Middle frontal gyrus (tissue), 1 donor: Measurements from ENCODE around the gene CEND1.

Experiments
- DNase-seq: peaks from one replicate; pipeline ENCODE4 v3.0.0-alpha.2; 2015; ENCODE audit warnings: low spot score; ENCODE audit errors: extremely low spot score

CEND1 gene

DNA sequence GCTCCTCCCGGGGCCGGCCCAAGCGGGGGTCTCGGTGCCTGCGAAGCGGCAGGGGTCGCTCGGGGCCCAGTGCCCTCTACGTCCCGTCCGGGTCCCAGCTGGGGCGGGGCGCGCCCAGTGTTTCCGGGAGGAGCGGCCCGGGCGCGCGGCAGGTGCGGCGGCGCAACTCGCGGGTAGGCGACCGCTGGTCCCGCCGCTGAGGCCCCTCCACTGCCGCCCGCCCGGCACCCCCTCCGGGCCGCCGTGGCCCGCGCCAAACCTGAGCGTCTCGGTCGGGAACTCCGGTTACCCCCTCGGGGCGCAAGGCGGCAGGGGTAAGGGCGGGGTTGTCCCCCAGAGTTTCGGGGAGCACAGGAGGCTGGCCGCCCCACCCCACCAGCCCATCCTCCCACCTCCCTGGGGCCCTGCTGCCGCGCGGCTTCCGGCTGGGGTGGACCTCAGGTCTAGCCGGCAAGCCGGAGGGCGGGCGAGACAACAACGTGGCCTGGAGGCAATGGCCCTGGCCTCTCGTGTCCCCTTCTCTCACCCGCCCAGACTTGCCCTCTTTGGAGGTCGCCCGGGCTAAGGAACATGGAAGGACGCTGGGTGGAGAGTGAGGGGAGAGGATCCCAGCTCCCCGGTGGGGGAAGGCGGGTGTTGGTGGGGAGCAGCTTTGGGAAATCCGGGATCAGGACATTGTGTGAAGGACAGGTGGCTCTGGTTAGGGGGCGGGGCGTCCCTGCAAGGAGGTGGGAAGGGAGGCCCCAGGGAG lies 37.4 kb upstream of the CEND1 start:
- DNase-seq: no peak

DNA sequence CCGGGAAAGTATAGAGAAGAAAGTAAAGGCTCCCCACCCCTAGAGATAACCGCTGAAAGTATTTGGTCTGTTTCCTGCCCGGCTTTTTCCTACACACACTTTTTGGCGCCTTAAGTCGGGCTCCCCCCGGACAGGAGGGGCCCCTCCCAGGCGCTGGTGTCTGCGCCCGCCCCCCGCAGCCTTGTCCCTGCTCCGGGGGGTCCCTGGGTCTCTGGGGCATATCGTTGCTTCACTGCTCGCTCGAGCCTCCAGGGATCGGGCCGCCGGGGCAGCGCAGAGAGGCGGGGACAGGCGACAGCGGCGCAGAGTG lies 36.9 kb upstream of the CEND1 start:
- DNase-seq: no peak

- DNase-seq: no peak
Observed at GRCh38 chr11:826227-826621, 36.3 kb upstream of the CEND1 start.

GRCh38 chr11:825366-826226 lies 35.7 kb upstream of the CEND1 start:
- no peak for DNase-seq

GRCh38 chr11:824942-825341 lies 35.1 kb upstream of the CEND1 start:
- DNase-seq: no peak

DNA sequence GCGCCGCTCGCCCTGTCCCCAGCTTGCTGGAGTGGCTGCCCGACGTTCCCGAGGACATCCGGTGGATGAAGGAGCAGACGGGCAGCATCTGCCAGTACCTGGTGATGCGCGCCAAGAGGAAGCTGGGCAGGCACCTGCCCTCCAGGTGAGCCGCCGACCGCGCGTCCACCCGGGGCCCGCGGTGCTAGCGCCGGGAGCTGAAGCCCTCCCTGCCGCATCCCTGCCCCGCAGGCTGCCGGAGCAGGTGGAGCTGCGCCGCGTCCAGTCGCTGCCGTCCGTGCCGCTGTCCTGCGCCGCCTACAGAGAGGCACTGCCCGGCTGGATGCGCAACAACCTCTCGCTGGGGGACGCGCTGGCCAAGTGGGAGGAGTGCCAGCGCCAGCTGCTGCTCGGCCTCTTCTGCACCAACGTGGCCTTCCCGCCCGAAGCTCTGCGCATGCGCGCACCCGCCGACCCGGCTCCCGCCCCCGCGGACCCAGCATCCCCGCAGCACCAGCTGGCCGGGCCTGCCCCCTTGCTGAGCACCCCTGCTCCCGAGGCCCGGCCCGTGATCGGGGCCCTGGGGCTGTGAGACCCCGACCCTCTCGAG lies 34.5 kb upstream of the CEND1 start:
- peak; percentile 33 for DNase-seq

DNA sequence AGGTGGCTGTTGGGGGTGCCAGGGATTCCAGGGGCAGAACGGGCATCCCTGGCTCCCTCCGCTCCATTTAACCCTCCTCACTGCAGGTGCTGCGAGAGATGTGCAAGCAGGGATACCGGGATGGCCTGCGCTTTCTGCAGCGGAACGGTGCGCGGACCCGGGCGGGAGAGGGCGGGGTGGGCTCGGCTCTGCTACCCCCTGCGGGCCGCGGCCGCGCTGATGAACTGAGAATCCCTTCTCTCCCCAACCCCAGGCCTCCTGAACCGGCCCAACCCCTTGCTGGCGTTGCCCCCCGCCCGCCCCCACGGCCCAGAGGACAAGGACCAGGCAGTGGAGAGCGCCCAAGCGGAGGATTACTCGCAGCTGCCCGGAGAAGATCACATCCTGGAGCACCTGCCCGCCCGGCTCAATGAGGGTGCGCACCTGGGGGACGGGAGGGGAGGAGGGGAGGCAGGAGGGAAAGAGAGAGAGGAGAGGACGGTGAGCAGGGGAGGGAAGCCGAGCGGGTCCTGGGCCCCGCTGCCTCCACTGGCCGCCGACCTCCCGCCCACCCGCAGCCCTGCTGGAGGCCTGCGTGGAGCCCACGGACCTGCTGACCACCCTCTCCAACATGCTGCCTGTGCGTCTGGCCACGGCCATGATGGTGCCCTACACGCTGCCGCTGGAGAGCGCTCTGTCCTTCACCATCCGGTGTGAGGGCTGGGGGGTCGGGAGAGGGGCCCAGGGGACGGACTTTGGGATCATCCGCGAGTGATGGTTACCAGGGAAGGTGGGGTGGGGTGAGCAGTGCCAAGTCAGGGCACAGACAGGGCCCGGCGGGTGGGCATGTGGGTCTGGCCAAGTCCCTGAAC lies 33.8 kb upstream of the CEND1 start:
- no peak for DNase-seq

DNA sequence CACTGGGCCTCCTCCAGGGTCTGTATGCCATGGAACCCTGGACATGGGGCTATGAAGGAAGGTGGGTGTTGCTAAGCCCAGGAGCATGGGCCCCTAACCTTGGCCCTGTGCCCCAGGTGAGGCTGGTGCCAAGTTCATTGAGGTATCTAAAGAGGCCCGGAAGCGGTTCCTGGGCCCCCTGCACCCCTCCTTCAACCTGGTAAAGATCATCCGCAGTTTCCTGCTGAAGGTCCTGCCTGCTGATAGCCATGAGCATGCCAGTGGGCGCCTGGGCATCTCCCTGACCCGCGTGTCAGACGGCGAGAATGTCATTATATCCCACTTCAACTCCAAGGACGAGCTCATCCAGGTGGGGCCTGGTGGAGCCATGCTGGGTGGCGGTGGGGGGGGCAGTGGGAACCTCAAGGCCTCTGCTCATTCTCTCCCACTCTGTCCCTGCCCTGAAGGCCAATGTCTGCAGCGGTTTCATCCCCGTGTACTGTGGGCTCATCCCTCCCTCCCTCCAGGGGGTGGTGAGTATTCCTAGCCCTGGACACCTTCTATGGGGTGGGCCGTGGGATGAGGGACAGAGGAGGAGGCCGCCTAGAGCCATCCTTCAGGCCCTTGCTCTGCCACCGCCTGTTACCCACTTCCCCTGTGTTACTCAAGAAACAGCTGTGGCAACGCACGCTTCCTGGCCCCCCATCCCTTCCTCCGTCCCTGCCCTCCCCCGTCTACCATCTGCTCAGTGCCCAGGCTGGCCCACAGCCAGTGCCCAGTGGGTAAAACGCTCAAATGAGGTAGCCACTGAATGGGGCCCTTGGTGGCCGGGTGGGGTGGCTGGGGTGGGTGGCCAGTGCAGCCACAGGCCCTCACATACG lies 31.9 kb upstream of the CEND1 start:
- no peak for DNase-seq

DNA sequence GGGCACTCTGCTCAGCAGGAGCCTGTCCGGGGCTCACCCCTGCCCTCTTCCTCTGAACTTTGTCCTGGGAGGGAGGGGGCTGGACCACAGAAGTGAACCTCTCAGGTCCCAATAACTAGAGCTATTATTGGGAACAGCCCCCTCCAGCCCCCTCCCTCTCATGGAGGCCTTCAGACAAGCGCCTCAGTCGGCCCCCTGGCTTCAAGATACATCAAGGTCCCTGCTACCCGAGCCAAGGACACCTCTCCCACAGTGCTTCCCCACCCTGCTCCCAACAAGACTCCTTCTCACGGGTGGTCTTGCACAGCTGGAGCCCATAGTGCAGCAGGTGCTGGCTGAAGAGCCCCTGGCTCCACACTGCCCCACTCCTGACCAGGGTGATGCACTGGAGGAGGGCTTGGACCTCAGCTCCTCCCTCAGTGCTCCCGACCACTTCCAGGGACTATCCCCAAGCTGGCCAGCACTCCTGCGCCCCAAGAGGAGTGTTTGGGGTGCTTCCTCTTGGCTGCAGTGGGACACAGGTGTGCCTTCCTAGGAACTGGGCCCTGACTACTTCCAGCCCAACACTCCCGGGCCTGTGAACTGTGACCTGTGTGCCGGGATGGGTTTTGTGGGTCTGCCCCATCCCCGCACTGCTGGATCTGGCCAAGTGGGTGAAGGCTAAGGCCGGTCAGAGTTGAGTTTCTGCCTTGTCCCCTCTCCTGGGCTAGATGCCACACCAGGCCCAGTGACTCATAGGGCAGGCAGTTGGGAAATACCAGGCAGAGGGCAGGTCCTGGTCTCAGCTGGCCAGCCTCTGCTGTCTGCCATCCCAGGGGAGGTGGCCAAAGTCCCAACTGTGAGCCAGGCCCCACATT lies 31.0 kb upstream of the CEND1 start:
- no peak for DNase-seq

DNA sequence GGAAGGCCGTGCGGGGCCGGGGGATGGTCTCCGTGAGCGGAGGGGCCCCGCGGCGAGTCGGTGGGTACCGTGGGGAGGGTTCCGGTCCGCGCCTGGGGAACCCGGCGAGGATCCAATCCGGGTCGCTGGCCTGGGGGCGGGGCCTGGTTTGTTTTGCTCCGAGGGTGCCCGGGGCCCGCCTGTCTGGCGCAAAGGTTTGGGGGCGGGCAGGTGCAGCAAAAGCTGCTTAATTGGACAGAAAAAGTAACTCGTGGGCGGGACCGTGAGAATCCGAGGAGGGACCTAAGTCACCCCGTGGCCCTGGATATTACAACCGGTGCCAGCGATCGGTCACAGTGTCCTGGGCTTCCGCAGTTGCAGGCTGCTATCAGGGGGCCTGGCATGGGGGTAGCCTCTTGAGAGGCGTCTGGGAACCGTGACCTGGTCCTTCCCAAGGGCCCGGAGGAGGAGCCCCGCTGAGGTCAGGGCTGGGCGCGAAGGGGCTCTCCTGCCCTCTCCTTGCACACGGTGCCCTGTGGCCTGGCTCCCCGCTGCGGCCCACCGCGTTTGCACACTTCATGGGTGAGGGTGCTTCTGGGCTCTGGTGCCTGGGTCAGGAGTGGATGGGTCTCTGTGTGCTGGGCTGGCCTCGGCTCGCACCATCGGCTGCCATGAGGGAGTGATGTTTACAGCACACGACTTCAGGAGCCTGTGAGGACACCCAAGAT lies 30.2 kb upstream of the CEND1 start:
- no peak for DNase-seq

DNA sequence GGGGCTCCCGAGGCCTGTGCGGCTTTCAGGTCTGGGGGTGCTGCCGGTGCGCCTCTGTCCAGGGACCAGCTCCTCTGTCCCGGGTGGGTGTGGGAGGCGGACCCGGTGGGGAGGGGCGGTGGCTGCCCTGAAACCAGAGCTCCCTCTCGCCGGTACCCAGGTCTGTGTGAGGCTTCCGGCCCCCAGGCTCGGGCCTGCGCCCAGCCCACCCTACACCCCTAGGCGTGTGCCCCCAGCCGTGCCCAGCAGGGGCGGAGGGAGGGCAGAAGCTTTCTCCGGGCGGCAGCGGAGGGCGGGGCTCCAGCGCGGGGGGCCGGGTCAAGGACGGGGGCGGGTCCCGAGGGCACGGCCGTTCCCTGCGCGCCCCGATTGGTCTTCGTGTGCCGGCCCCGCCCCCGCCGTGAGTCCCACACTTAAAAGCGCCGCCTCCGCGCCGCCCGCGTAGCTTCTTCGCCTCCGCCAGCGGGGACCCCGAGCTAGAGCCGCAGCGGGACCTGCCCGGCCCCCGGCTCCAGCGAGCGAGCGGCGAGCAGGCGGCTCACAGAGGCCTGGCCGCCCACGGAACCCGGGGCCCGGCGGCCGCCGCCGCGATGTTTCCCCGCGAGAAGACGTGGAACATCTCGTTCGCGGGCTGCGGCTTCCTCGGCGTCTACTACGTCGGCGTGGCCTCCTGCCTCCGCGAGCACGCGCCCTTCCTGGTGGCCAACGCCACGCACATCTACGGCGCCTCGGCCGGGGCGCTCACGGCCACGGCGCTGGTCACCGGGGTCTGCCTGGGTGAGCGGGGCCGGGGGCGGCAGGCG lies 29.4 kb upstream of the CEND1 start:
- peak; percentile 84 for DNase-seq

DNA sequence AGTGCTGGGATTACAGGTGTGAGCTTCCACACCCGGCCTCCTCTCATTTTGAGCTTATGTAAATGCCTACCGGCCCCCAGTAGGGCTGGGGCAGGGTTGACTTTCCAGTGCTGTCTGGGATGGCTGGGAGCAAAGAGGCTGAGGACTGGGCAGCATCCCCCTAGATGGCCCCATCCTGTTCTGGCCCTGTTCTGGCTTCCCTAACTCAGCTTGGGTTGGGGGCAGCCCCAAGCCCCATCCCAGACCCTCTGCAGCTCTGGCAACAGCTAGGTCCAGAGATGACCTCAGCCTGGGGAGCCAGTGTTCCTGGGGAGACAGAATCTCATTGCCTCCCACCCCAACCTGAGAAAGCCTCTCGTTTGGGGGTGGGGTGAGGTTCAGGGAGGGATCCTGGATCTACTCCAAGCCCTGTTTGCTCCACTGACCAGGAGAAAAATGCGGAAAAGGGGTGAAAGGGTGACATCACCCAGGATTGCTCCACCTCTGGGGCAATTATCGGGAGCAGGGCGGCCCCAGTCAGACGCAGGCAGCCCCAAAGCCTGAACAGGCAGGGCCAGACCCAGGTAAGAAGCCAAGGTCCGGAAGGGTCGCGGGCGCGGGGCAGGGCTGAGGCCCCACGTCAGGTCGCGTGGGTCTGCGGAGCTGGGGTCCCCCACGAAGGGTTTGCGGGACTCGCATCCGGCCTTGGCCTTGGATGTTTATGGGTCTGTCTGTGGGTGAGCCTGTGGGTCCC lies 28.7 kb upstream of the CEND1 start, which contains the start of gene PNPLA2:
Gene PNPLA2, plus strand, starts transcription at position 519 of the 733 bp plus-strand sequence. CDS start 805 bp downstream, outside the sequence.
- DNase-seq: no peak

- DNase-seq: no peak
Observed at GRCh38 chr11:816433-816779, 26.5 kb upstream of the CEND1 start.

GRCh38 chr11:815675-816432 lies 26.0 kb upstream of the CEND1 start:
- no peak for DNase-seq

DNA sequence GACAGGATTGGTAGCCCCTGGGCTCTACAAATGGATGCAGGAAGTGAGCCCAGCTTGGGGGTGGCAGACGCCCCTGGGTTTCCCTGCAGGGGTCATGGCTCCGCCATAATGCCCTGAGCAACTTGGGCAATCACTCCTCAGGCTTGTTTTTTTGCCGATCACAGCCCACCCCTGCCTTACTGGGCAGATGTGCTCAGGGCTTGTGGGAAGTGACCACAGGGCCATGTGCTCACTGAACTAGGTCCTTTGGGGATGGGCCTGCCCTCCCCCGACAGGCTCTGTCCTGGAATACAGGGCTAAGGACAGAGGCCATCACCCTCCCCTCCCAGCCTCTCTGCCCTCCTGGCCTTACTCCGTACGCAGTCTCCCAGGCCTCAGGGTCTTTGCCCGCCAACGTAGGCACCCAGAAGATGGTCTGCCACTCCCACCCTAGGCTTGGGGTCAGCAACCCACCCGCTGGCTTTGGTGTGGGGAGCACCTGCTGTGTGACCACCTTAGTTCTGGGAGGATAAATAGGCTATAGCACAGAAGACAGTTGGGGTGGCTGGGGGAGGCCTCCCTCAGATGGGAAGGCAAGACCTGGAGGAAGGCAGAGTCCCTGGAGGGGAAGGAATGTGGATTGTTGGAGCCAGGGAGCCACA lies 23.7 kb upstream of the CEND1 start:
- no peak for DNase-seq

DNA sequence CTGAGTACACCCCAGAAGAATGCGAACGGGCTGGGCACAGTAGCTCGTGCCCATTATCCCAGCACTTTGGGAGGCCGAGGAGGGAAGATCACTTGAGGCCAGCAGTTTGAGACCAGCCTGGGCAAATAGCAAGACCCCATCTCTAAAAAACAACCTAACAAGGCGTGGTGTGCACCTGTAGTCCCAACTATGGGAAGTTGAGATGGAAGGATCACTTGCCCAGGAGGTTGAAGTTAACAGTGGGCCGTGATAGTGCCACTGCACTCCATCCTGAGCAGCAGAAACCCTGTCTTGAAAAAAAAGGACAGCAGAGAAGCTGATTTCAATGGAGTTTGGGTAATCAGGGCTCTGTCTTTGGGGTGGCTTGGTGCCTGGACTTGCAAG lies 23.2 kb upstream of the CEND1 start:
- no peak for DNase-seq
